HG02678 (cell line): ENCODE data around the gene INPP4B.
"Not testable (repeated sequence)": the region's sequence is repeated elsewhere in the genome, so short reads cannot be mapped to it uniquely, and the experiment has no call there.

Experiments
- ATAC-seq: cut with Tn5 transposase; IDR thresholded peaks from one replicate; pipeline ENCODE4 v1.9.1; 2021; ENCODE audit warnings: mild to moderate bottlenecking, moderate library complexity; ENCODE audit not compliant: unreplicated experiment

Gene INPP4B

DNA sequence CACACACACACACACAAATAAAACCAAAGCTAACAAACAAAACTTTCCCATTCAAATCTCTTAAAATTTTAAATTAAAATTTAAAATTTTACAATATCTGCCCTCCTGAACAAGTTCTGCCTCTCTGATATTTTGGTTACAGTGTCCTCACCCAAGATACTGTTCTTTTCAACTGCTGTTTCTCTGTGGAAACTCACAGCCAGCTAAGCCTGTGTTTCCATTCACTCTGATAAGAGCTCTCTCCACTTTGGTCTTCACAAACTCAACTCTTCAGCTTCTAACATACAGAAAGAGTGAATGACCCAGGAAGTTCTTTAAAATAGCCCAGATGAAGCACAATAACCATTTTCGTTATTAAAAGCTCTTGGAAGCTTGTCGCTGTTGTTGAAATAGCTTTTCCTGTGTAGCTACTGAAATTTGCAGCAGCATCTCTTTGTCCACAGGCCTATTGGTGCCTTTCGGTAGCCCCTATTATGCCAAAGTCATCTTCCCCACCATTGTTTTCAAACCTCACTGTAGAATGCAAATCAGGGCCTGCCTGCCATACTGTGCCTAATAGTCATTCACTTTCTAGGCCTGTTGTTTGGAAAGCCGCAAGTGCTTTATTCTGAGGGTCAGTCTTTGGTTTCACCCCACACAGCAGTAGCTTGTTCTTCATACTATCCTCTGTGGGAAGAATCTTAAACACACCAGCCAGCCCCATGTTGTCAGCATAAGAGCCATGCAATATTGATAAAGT is 19.4 kb downstream of the INPP4B start:
- ATAC-seq: no peak

DNA sequence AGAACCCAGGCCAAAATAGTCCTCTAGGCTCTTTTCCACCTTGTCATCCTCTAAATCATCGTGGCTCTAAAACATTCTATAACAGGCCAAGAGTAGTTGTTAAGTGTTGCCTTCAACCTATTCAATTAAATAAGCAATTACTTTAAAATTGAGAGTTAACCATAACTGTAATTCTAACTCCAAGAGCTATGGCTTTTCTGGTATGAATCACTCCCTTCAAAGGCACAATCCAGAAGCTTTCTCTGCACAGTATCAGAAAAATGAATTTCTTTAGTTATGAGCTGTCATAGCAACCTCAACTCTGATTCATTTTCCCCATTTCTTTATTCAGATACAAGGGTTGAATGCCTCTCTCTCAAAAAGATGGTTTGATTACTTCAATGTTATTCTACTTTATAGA is 21.7 kb downstream of the INPP4B start:
- no peak for ATAC-seq

DNA sequence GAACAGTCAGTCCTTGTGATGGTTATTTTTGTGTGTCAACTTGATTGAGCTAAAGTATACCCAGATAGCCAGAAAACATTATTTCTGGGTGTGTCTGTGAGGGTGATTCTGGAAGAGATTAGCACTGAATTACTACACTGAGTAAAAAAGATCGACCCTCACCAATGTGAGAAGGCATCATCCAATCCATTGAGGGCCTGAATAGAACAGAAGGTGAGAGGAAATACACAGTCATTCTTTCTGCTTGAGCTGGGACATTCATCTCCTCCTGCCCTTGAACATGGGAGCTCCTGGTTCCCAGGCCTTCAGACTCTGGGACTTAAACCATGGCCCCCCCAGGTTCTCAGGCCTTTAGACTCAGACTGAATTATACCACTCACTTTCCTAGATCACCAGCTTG is 22.3 kb downstream of the INPP4B start:
- ATAC-seq: no peak

DNA sequence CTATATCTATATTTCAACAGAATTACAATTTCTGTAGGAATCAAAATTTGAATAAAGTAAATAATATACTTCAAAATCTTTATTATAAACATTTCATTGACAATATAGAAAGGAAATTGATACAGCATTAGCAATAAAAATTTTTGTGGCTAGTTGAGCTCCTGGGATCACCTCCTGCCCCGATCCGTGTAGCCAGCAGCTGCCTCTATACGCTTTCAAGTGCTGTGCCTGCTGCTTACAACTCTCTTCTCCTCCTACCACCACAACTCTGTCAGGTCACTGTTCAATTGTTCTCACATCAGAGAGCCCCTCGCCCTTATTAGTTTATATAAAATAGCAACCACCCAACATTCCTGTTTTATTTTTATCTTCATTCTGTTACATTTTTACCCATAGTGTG is 27.6 kb downstream of the INPP4B start:
- no peak for ATAC-seq

DNA sequence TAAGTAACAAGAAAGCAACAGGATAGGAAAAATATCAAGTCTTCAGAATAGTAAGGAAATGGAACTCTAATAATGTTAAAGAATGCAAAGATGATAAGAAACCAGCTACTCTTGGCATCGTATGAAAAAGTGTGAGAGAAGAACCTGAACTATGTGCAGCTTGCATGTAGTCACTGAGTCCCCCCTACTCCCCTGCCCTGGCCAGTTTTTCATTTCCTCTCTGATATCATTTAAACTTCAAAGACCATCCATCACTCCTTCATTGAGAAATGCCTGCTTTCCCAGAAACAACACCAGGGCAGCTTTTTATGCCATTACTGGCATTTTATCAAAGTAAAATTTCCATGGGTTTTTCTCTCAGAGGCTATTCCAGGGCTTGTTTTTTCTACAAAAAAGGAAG is 28.1 kb downstream of the INPP4B start:
- ATAC-seq: no peak

DNA sequence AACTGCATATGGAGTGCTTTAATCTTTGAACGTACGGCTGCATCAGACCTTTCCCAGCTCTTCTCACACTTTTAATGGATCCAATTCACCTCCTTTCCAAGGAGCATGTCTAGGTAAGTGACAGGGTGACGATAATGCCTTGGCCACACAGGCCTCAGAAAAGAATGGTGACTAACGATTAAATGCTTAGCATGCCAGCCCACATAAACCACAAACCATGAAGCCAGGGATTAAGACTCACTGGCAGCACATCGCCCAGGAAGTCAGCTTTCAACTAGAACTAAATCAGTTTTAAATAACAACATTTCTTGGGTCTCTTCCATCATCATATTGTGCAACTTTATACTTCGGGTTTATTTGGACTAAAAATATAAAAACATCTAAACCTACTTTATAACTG is 28.7 kb downstream of the INPP4B start:
- no peak for ATAC-seq

DNA sequence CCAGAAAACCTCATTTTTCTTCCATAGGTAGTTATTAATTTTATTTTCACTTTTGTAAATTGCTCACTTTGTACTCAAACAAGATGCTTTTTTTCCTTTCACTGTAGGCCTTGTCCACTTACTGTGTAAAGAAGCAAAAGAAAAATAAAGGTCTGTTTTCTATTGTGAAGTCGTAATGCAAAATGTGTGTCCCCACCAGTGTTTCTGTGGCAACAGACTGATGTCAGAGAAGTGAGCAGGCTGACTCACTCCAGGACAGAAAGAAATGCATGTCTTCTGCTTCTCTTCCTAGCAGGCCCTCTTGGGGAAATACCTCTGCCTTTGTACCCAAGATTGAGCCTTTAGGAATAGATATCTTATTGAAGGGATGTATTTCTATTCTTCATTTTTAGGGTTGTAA is 30.3 kb downstream of the INPP4B start:
- ATAC-seq: no peak

DNA sequence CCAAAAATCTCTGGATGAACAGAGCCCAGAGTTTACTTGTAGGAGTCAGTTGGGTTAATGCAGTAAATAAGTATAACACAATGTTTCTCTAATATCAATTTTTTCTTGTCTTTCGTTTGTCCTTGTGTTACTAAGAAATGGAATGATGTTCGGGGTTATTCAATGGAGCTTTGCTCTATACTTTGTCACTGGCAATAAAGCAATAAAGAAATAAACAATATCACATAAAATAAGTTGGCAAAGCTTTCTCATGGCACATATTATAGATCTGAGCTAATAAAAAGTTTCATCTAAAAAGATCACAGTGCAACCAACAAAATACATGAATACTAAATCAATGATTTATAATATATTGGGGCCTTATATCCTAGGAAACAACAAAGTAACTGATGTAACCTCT is 32.7 kb downstream of the INPP4B start:
- no peak for ATAC-seq

DNA sequence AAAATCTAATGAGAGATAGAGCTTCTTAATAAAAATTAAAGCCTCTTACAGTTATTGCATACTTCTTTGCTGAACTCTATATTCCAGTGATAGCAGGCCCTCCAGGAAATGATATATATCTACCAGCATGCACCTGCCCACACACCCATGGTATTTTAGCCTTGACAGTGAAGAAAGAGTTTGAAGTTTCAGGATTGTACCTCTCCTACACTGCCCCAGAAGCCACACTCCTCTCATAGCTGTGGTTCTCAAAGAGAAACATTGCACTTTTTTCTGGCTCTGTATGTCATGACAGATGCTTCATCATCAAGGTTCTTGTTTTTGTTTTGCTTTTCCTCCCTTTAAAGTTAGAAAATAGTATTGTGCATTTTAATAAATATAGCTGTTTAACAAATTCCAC is 34.0 kb downstream of the INPP4B start:
- ATAC-seq: no peak

DNA sequence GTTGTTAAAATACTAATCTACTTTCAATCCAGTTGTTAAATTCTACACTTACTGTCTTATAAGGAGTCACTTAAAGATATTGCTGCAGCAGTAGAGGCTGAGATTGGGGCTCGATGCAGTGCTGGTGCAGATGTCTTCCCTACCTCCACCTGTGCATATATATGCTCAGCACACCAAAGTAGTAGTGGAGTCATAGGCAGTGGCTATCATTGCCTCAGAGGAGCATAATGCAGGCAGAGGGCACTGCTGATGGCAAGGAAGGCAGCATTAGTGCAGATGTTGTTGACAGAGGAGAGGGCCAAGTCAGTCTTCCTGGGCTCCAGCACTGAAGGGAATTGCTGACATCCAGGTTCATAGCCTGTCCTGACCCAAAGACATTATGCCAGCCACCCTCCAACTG is 35.1 kb downstream of the INPP4B start:
- no peak for ATAC-seq

DNA sequence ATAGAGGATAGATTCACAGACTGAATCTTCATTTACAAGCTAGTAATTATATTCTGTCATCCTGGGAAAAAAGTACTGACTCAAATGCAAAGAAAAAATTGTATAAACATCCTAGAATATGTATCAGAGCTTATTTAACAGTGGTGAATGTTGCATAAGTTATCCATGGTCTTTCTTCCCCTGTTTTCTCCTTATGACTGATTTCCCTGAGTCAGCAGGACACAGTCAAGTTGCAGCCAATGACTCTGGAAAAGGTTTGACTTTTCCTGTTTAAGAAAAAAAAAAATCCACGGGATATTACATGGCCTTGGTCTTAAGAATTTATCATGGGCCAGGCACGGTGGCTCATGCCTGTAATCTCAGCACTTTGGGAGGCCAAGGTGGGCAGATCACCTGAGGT is 36.5 kb downstream of the INPP4B start:
- ATAC-seq: no peak

DNA sequence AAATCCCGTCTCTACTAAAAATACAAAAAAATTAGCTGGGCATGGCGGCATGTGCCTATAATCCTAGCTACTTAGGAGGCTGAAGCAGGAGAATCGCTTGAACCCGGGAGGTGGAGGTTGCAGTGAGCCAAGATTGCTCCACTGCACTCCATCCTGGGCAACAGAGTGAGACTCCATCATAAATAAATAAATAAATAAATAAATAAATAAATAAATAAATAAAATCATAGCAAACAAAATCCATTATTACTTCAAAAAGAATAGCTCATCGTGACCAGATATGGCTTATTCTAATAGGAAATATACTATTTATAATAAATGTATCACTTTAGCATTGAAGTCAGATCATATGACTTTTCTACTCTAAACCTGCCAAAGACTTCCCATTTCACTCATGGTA is 42.2 kb downstream of the INPP4B start:
- not testable (repeated sequence) for ATAC-seq

DNA sequence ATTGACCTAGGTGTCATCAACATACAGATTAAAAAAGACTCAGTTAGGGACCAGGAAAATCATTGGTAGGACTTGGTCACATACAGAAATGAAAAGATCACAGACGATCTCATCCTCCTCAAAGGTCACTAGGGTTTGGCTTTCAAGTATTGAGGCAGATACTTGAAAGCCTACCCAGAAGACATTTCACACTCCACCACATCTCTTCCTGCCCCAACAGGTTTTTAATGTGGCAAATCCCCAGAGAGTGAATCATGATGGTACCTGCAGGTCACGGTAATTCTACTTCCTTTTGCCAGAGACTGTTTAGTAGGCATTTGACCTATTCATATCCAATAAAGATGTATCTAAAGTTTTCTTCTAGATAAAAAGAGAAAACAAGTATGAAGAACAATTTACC is 44.1 kb downstream of the INPP4B start:
- no peak for ATAC-seq

DNA sequence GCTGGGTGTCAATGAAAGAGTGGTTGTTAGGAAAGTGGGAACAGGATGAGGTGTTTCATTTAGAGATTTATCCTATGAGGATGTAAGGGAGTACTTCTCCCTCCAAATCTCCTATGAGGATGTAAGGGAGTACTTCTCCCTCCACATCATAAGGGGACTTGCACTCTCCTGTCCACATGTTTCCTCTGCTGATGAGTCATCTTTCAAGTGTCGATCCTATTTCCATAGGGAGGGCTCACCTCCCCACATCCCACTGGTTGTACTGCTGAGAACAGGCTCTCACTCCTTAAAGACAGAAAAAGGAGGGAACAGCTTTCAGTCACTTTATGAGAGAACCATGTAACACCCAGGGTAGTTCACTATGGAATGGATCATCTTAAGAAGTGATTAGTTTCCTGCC is 65.0 kb downstream of the INPP4B start:
- no peak for ATAC-seq

DNA sequence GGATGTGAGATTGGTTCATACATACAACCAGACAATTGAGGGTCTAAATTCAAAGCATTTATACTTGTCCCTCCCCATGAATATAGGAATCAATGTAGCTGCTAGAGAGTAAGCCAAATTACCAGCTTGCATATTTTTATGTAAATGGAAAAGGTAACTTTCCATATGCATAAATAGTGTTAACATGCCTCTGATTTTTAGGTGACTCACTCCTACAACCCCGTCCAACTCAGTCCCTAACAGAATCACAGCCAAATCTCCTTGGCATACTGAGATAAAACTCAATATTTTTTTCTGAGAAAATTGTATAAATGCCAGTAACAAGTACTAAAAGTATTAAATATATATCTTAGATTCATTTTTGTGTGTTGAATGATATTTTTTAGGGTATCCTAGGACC is 67.2 kb downstream of the INPP4B start:
- ATAC-seq: no peak

DNA sequence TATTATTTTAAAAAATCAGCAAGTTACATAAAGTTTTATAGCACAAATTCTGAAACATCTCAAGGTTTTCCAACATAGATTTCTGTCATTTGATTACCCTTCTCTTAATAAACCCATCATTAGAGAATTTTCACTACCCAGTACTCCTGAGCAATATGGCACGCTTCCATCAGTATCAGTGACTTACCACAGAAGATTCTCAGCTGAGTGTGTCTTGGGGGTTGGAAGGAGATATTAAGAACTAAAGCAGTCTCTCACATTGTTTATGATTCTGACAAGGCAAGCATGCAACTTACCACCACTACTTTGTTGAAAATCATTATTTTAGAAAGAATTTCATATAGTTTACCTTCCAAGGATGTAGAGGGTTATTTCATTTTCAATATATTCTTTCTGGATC is 67.7 kb downstream of the INPP4B start:
- no peak for ATAC-seq

DNA sequence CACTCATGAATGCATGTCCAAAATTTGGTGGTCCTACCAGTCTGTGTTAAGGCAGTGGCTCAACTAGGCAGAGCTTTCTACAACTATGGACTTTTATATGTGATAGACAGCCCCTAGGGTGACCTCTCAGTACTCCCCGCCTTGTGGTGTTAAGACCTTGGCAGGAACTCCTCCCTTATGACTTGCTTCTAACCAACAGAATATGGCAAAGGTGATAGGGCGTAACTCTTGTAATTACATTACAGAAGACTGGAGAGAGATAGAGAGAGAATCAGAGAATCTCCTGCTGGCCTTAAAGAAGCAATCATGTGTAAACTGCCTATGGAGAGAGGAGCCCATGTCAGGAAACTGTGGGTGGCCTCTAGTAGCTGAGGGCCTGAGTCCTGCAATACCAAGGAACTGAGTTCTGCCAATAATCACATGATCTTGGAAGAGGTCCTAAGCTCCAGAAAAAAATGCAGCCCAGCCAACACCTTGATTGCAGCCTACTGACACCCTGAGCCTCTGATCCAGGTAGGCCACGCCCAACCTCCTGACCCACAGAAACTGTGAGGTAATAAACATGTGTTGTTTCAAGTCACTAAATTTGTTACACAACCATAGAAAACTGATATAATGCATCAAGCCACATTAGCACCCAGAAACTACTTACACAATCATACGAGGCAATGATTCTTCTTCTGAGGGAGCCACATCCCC is 68.9 kb downstream of the INPP4B start:
- ATAC-seq: no peak

DNA sequence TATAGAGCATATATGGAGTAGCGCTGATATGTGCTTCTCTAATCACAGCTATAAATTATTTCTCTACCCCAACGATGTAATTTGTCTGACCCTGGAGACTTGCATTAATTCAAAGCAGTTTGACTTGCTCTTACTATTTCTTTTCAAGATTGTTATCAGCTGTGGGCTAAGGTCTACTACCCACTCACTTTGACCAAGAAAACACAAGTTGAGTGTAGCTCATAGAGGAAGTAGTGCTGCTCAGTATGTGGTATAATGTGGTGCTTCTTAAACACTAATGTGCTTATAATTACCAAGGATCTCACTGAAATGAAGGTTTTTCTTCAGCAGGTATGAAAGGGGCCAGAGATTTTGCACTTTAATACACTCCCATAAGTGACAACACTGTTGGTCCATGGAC is 70.1 kb downstream of the INPP4B start:
- no peak for ATAC-seq

DNA sequence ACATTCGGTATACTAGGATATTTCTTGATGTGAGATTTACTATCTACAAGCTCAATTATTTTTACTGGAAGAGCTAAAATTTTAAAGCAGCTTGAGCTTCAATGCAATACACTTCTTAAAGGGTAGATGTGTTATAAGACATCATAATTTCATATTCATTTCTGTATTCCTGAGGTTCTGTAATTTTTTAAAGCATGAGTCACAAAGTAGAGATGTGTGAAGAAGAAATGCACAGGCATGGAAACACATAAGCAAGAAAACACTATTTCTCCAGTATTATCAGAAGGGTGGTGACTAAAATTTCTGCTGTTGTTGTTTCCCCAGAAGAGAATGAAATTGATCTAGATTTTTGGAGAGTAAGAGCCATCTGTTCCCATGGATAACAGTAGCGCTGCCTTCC is 72.6 kb downstream of the INPP4B start:
- ATAC-seq: no peak

DNA sequence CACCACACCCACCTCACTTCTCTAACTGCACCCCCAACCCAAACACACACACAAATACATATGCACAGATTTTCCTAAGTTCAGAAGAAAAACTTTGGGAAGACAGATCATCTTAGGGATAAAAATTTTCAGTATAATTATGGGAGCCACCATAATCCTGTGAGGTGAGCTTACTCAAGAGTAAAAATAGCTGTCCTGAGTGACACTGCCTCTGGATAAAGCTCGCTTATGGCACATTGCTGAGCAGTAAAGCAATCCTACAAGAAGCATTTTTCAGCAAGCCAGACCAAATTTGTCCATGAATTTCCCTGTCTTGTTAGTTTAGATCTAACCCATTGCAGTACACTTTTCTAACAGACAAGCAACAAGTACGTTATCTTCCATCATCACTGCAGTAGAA is 83.8 kb downstream of the INPP4B start:
- ATAC-seq: no peak

DNA sequence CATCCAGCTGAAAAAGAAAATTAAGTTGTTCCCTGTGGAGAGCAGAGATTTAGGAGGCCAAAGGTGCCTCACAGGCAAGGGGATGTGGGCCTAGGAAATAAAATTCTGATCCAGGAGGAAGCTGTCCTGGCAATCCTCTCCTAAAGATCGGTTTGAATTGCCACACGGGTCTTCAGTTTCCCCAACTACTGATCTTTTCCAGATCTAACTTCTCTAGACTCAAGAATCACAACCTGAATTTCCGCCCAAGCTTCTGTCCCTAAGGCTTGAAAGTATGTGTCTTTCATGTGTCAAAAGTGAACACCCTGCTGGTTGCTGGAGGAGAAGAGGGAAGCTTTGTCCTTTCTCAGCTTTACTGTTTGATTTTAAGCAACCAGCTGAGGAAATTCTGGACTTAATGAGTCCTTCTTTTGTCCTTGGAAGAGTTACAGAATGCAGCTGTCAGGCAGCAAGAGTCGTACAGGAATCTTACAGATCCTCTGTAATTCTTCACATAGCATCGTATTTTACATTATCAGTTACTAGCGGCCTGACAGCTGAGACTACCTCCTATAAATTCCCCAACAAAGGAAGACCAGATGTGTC is 93.8 kb downstream of the INPP4B start:
- no peak for ATAC-seq

DNA sequence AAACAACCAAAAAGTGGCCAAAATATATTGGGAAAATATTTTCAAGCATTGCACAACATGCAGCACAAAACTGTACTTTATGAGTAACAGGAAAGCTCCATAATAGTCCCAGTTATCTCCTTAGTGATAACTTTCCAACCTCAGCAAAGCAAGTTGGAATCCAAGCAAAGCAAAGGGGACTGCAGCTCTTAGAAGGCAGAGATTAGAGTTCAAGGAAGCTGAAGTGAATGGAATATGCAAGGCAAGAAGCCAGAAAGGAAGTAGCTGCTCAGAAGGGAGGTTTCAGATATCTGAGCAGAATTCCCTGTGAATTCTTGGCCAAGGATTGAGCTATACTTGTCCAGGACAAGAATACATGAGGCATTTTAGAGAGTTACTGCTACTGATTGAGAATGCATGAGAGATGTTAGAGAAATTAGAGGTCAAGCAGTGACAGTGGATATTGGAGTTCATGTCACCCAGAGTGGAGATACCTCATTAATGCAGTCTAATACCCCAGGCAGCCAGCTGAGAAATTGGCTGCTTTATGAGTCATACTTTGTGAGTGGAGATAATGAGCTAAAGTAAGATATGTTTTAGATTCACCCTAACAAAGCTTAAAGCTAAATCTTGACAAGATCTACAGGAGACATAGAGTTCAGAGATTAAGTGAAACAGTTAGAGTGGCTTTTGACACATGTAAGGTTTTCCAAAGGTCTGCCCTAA is 102.8 kb downstream of the INPP4B start:
- no peak for ATAC-seq
